NCI-H345 treated with DMSO at 0.1 percent for 48 hours (cell line): Measurements from ENCODE around the gene PYM1.
A peak's percentile ranks its signal among the peaks of the same experiment; 100 is the strongest.
"Not testable (repeated sequence)": the region's sequence is repeated elsewhere in the genome, so short reads cannot be mapped to it uniquely, and the experiment has no call there.

Experiments used
- DNase-seq: peaks from one replicate; lab custom pipeline; 2025; ENCODE audit not compliant: unreplicated experiment; lab: John Stamatoyannopoulos, UW

The PYM1 gene

GRCh38 chr12:55940065-55940732, 12.5 kb upstream of the PYM1 start:
- peak; percentile 73 for DNase-seq

GRCh38 chr12:55938826-55939501, 11.3 kb upstream of the PYM1 start:
- no peak for DNase-seq

GRCh38 chr12:55937981-55938380, 10.3 kb upstream of the PYM1 start:
- no peak for DNase-seq

GRCh38 chr12:55935738-55936151, 8.1 kb upstream of the PYM1 start:
- no peak for DNase-seq

GRCh38 chr12:55934773-55935172, 7.1 kb upstream of the PYM1 start:
- no peak for DNase-seq

- no peak for DNase-seq
Measured at GRCh38 chr12:55933799-55934742, 6.4 kb upstream of the PYM1 start.

GRCh38 chr12:55933169-55933798, 5.6 kb upstream of the PYM1 start:
- DNase-seq: no peak

- DNase-seq: no peak
Measured at GRCh38 chr12:55932551-55932910, 4.8 kb upstream of the PYM1 start.

- no peak for DNase-seq
Measured at GRCh38 chr12:55931780-55932550, 4.3 kb upstream of the PYM1 start.

- DNase-seq: no peak
Measured at GRCh38 chr12:55931317-55931779, 3.7 kb upstream of the PYM1 start.

GRCh38 chr12:55930771-55931316, 3.1 kb upstream of the PYM1 start, which contains the start of gene DGKA:
TSS of gene DGKA (plus strand) at chr12:55931162. CDS start at chr12:55936504, 5,342 bp downstream.
- peak; percentile 26 for DNase-seq

GRCh38 chr12:55929306-55929791, 1.7 kb upstream of the PYM1 start:
- DNase-seq: no peak

- DNase-seq: peak; percentile 78
Measured at GRCh38 chr12:55926738-55927587, 731 bp downstream of the PYM1 start.

GRCh38 chr12:55925870-55926737, 1.6 kb downstream of the PYM1 start:
- peak; percentile 30 for DNase-seq

- no peak for DNase-seq
Measured at GRCh38 chr12:55925371-55925770, 2.3 kb downstream of the PYM1 start.

- not testable (repeated sequence) for DNase-seq
Measured at GRCh38 chr12:55923648-55924047, 4.0 kb downstream of the PYM1 start.

GRCh38 chr12:55922126-55922525, 5.6 kb downstream of the PYM1 start:
- DNase-seq: no peak

- not testable (repeated sequence) for DNase-seq
Measured at GRCh38 chr12:55919032-55919431, 8.7 kb downstream of the PYM1 start.
